Ishikawa (cell line): Measurements from ENCODE around the gene GNGT1.

Source experiments
- CEBPB ChIP-seq: IDR thresholded peaks from 2 replicates; pipeline ENCODE4 v1.6.1; 2012
- CREB1 ChIP-seq: IDR thresholded peaks from 2 replicates; pipeline ENCODE4 v1.6.1; 2012; ENCODE audit warnings: low read depth
- EGR1 ChIP-seq: IDR thresholded peaks from 2 replicates; pipeline ENCODE4 v1.6.1; 2012
- EP300 ChIP-seq: IDR thresholded peaks from 2 replicates; pipeline ENCODE4 v1.6.1; 2012; ENCODE audit warnings: borderline replicate concordance
- FOXM1 ChIP-seq: IDR thresholded peaks from 2 replicates; pipeline ENCODE4 v1.6.1; 2012; ENCODE audit warnings: low read depth, borderline replicate concordance
- MAX ChIP-seq: IDR thresholded peaks from 2 replicates; pipeline ENCODE4 v1.6.1; 2012
- NFIC ChIP-seq: IDR thresholded peaks from 2 replicates; pipeline ENCODE4 v1.6.1; 2012
- RAD21 ChIP-seq: IDR thresholded peaks from 2 replicates; pipeline ENCODE4 v1.6.1; 2012; ENCODE audit warnings: low read depth
- REST ChIP-seq: IDR thresholded peaks from 2 replicates; pipeline ENCODE4 v1.6.1; 2012; ENCODE audit warnings: low read depth, mild to moderate bottlenecking
- TAF1 ChIP-seq: IDR thresholded peaks from 2 replicates; pipeline ENCODE4 v1.6.1; 2012; ENCODE audit warnings: low read depth, mild to moderate bottlenecking
- TCF12 ChIP-seq: IDR thresholded peaks from 2 replicates; pipeline ENCODE4 v1.6.1; 2012; ENCODE audit warnings: low read depth
- TEAD4 ChIP-seq: IDR thresholded peaks from 2 replicates; pipeline ENCODE4 v1.6.1; 2012
- USF1 ChIP-seq: IDR thresholded peaks from 2 replicates; pipeline ENCODE4 v1.6.1; 2012
- YY1 ChIP-seq: IDR thresholded peaks from 2 replicates; pipeline ENCODE4 v1.6.1; 2012; ENCODE audit warnings: low read depth
- ZBTB7A ChIP-seq: IDR thresholded peaks from 2 replicates; pipeline ENCODE4 v1.6.1; 2012; ENCODE audit warnings: low read depth

The GNGT1 gene

GRCh38 chr7:93883078-93883916 lies 23.1 kb upstream of the GNGT1 start:
- TF ChIP-seq CREB1 (no peak), ZBTB7A (no peak), RAD21 (no peak), YY1 (no peak)

- TF ChIP-seq TEAD4 (no peak), RAD21 (no peak), USF1 (no peak), TCF12 (no peak), TAF1 (no peak), NFIC (no peak), ZBTB7A (no peak), FOXM1 (no peak), EGR1 (no peak)
Measured at GRCh38 chr7:93883917-93884345, 22.4 kb upstream of the GNGT1 start.

GRCh38 chr7:93884541-93884940 lies 21.8 kb upstream of the GNGT1 start:
- TF ChIP-seq YY1 (no peak), ZBTB7A (no peak), CEBPB (no peak), REST (no peak), USF1 (no peak), RAD21 (no peak), FOXM1 (no peak), TCF12 (no peak), EGR1 (no peak), NFIC (no peak), MAX (no peak), TEAD4 (no peak)

- TF ChIP-seq EP300, result no peak
- no peak for TF ChIP-seq ZBTB7A
- TF ChIP-seq MAX, result no peak
Measured at GRCh38 chr7:93889261-93889660, 17.1 kb upstream of the GNGT1 start.

GRCh38 chr7:93890041-93890463 lies 16.3 kb upstream of the GNGT1 start:
- TF ChIP-seq ZBTB7A, result no peak
- peak; percentile 43; the same call in 1 of the 2 replicates for TF ChIP-seq MAX
- TF ChIP-seq EGR1, result no peak
- 0 out of 2 replicates have a peak, but pooled peaks have one; percentile 10 for TF ChIP-seq TAF1
- TF ChIP-seq YY1, result no peak
- TF ChIP-seq TEAD4, result no peak
- TF ChIP-seq NFIC, result no peak
- no peak for TF ChIP-seq CEBPB

GRCh38 chr7:93890464-93891068 lies 15.8 kb upstream of the GNGT1 start, which contains the start of gene TFPI2:
TSS of gene TFPI2 (minus strand) at chr7:93890753. CDS start at chr7:93890678, 75 bp downstream.
- TF ChIP-seq REST, result no peak
- TF ChIP-seq TEAD4, result 0 out of 2 replicates have a peak, but pooled peaks have one; percentile 15
- TF ChIP-seq CEBPB, result no peak
- TF ChIP-seq EGR1, result peak; percentile 90
- TF ChIP-seq MAX, result no peak; the same call in 1 of the 2 replicates
- TF ChIP-seq TCF12, result no peak; the same call in 1 of the 2 replicates
- no peak for TF ChIP-seq FOXM1
- no peak; the same call in 1 of the 2 replicates for TF ChIP-seq TAF1
- TF ChIP-seq CREB1, result no peak
- peak; percentile 49; the same call in 1 of the 2 replicates for TF ChIP-seq RAD21
- TF ChIP-seq EP300, result 0 out of 2 replicates have a peak, but pooled peaks have one; percentile 19
- TF ChIP-seq YY1, result no peak
- TF ChIP-seq NFIC, result no peak
- TF ChIP-seq USF1, result no peak
- peak; percentile 94; the same call in 1 of the 2 replicates for TF ChIP-seq ZBTB7A
